Nephron progenitor cell (in vitro differentiated cells): ENCODE data around the gene ETV3.

Experiments
- DNase-seq: peaks from one replicate; pipeline ENCODE4 v3.0.0; 2021
- H3K27ac Mint-ChIP-seq: 2 replicates; pipeline ENCODE4 v1.8.0; 2021; ENCODE audit warnings: mild to moderate bottlenecking, moderate library complexity, mixed read lengths
- H3K27me3 Mint-ChIP-seq: 2 replicates; pipeline ENCODE4 v1.8.0; 2021; ENCODE audit warnings: mild to moderate bottlenecking, low read depth, mixed read lengths; ENCODE audit not compliant: poor library complexity
- H3K36me3 Mint-ChIP-seq: 2 replicates; pipeline ENCODE4 v1.8.0; 2021; ENCODE audit warnings: low read depth, mixed read lengths
- H3K4me1 Mint-ChIP-seq: 2 replicates; pipeline ENCODE4 v1.8.0; 2021; ENCODE audit warnings: mixed read lengths
- H3K4me3 Mint-ChIP-seq: 2 replicates; pipeline ENCODE4 v1.8.0; 2021; ENCODE audit warnings: mild to moderate bottlenecking, moderate library complexity, mixed read lengths
- H3K9me3 Mint-ChIP-seq: 2 replicates; pipeline ENCODE4 v1.8.0; 2021; ENCODE audit warnings: mild to moderate bottlenecking, moderate library complexity, mixed read lengths
- CTCF ChIP-seq: fragments of 200-600 bp; sonication (generic); IDR thresholded peaks from 2 replicates; pipeline ENCODE4 v1.5.0; 2021; ENCODE audit warnings: antibody characterized with exemption

The ETV3 gene

GRCh38 chr1:157135070-157135469 lies 3.1 kb downstream of the ETV3 start:
- no peak overlapping the region for H3K27ac Mint-ChIP-seq
- DNase-seq = no peak
- TF ChIP-seq CTCF = no peak
- peaks cover 51% of the 10 kb centered on the region for H3K36me3 Mint-ChIP-seq
- no peaks in the 10 kb centered on the region for H3K9me3 Mint-ChIP-seq
- no peak overlapping the region for H3K4me3 Mint-ChIP-seq
- H3K4me1 Mint-ChIP-seq = peaks cover 33% of the 10 kb centered on the region
- H3K27me3 Mint-ChIP-seq = no peaks in the 10 kb centered on the region

DNA sequence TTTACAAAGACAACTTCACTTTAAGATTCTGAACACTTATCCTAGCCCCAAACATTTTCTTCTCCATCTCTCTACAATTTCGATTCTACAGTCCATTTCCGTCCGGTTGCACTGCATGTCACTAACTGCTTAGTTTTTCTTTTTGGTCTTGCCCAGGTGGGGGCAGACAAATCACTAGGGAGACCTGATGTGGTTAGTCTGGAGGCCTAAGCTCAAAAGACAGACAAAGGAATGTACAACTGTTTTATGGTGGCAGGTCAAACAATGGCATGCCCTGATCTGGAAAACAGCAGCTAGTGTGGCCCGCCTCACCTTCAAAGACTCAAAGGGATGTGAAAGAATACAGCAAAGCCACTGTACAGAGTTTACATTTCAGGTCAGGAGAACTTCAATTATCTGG lies 3.8 kb downstream of the ETV3 start:
- no peak for TF ChIP-seq CTCF
- Mint-ChIP-seq H3K4me3 (no peak overlapping the region), H3K36me3 (peaks cover 53% of the 10 kb centered on the region), H3K27me3 (no peaks in the 10 kb centered on the region), H3K27ac (no peak overlapping the region), H3K9me3 (no peaks in the 10 kb centered on the region), H3K4me1 (peaks cover 27% of the 10 kb centered on the region)
- DNase-seq = no peak

DNA sequence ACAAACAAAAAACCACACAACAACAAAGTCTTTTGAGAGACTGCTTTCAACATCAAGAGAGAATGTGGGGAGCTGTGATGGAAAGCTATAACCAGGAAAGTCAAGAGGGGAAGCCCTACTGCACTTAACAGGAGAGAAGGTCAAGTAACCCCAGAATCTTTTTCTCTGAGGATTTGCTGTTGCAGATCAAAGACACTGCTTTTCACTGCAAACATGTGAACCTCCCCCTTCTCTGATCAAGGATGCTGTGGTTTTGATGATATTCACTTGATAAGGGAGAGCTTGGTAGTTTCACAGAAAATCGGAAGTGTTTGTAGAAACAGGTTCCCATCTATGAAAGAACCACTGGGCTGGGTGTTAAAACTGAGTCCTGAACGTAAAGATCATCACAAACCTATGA lies 4.8 kb downstream of the ETV3 start:
- Mint-ChIP-seq H3K4me3 (no peak overlapping the region), H3K9me3 (no peaks in the 10 kb centered on the region), H3K27ac (no peak overlapping the region), H3K27me3 (no peaks in the 10 kb centered on the region), H3K36me3 (peaks cover 57% of the 10 kb centered on the region), H3K4me1 (peaks cover 19% of the 10 kb centered on the region)
- TF ChIP-seq CTCF = no peak
- no peak for DNase-seq

DNA sequence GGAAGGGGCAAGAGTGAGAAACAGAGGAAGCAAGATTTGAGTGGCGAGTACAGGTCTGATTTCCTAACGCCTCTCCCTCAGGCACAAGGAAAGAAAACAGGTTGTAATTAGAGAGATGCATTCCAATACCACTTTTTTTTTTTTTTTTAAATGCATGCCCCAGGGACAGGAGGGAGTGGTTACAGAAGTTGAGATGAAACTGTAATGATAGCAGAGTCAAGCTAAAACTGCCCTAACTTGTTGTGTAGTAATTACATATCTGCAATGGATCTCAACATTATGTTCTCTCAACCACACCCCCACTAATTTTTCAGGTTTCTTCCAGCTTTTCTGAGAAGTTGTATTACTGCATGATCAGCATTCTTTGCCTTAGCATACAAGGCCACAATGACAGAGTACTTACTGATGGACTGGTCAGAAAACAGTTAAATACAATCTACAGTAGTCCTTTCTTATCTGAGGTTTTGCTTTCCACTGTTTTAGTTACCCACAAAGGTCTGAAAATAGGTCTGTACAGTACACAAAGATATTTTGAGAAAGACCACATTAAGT lies 5.5 kb downstream of the ETV3 start:
- H3K4me3 Mint-ChIP-seq = no peak overlapping the region
- H3K27me3 Mint-ChIP-seq = no peaks in the 10 kb centered on the region
- no peak for DNase-seq
- H3K27ac Mint-ChIP-seq = no peak overlapping the region
- no peaks in the 10 kb centered on the region for H3K9me3 Mint-ChIP-seq
- no peak for TF ChIP-seq CTCF
- H3K4me1 Mint-ChIP-seq = peaks cover 17% of the 10 kb centered on the region
- H3K36me3 Mint-ChIP-seq = peaks cover 65% of the 10 kb centered on the region

- Mint-ChIP-seq H3K9me3 (no peaks in the 10 kb centered on the region), H3K27ac (no peak overlapping the region), H3K36me3 (peaks cover 68% of the 10 kb centered on the region), H3K4me3 (no peak overlapping the region), H3K4me1 (peaks cover 11% of the 10 kb centered on the region), H3K27me3 (no peaks in the 10 kb centered on the region)
- no peak for TF ChIP-seq CTCF
- DNase-seq = no peak
These were observed 6.1 kb downstream of the ETV3 start for GRCh38 chr1:157132111-157132510.

GRCh38 chr1:157131281-157131680 lies 6.9 kb downstream of the ETV3 start:
- H3K4me1 Mint-ChIP-seq = peaks cover 3% of the 10 kb centered on the region
- no peak overlapping the region for H3K27ac Mint-ChIP-seq
- no peaks in the 10 kb centered on the region for H3K27me3 Mint-ChIP-seq
- no peak for TF ChIP-seq CTCF
- no peak overlapping the region for H3K4me3 Mint-ChIP-seq
- DNase-seq = no peak
- no peaks in the 10 kb centered on the region for H3K9me3 Mint-ChIP-seq
- H3K36me3 Mint-ChIP-seq = peaks cover 70% of the 10 kb centered on the region
